Upper lobe of left lung (tissue), 4 donors: ENCODE measurements around the gene RBBP9.

Experiments
- CTCF ChIP-seq, 6 experiments: fragments of 450-650 bp in 4 of 6; fragments of 200-600 bp in 2 of 6; sonication (generic) in 2 of 6; IDR thresholded peaks; one replicate each; pipeline ENCODE4 v1.5.1; 2016 to 2019; ENCODE audit warnings: antibody characterized with exemption in 6 of 6
- EP300 ChIP-seq, 4 donors: sonication (generic); formaldehyde crosslinking; IDR thresholded peaks; one replicate each; pipeline ENCODE4 v1.5.1; 2017; ENCODE audit warnings: antibody characterized with exemption in 4 of 4, control low read depth in 2 of 4
- POLR2A ChIP-seq, 4 donors: fragments of 450-650 bp; IDR thresholded peaks; one replicate each; pipeline ENCODE4 v1.5.1; 2016 to 2017; ENCODE audit warnings: antibody characterized with exemption in 4 of 4, mild to moderate bottlenecking in 2 of 4
- POLR2AphosphoS5 ChIP-seq, 2 donors: sonication (generic); formaldehyde crosslinking; IDR thresholded peaks; one replicate each; pipeline ENCODE4 v1.5.1; 2017; ENCODE audit warnings: antibody characterized with exemption in 2 of 2

- TF ChIP-seq POLR2A (IDR thresholded peaks at IDR 0.05) (no peak), CTCF (IDR thresholded peaks at IDR 0.05) (no peak), POLR2AphosphoS5 (IDR thresholded peaks at IDR 0.05) (no peak), EP300 (IDR thresholded peaks at IDR 0.05) (peak in 1 of 4 donors; percentile 23)
These were observed 7.5 kb upstream of the RBBP9 start for GRCh38 chr20:18504479-18505060.
